H1 (cell line): ENCODE results near the gene TBX5. TPM values are rescaled to one million over a fixed set of nuclear protein-coding genes. Genes with fewer than 3 reads are reported as not detected.

ENCODE experiments used
- CTCF ChIA-PET: fragments of 300-600 bp; sonication (Branson Sonifier 250); formaldehyde crosslinking; loops from one replicate; lab custom pipeline; 2021; ENCODE audit not compliant: partially characterized antibody; lab: Charles Lee
- POLR2A ChIA-PET: fragments of 300-600 bp; sonication (Branson Sonifier 250); formaldehyde crosslinking; loops from one replicate; lab custom pipeline; 2021; ENCODE audit warnings: inconsistent platforms; ENCODE audit not compliant: partially characterized antibody; lab: Charles Lee
- DNase-seq, 2 experiments: peaks; one replicate each; pipeline versions ENCODE4 v3.0.0 to v3.0.0-alpha.2; 2010 to 2022; ENCODE audit warnings: low spot score in 2 of 2, low read depth in 1 of 2, mixed read lengths in 1 of 2
- FAIRE-seq: peaks from 2 replicates; lab custom pipeline; 2011; peaks lifted over from hg19 to GRCh38; lab: Jason Lieb, UNC
- H2AFZ ChIP-seq: 2 replicates; pipeline ENCODE4 v1.8.1; 2012; ENCODE audit warnings: low read length, inconsistent platforms
- H2AK5ac ChIP-seq: 2 replicates; pipeline ENCODE4 v1.6.1; 2013; ENCODE audit warnings: low read depth, low read length
- H2BK120ac ChIP-seq: replicated peaks from 2 replicates; pipeline ENCODE3; 2013; ENCODE audit warnings: low read depth, low read length, inconsistent platforms
- H2BK12ac ChIP-seq: 2 replicates; pipeline ENCODE4 v1.6.1; 2013; ENCODE audit warnings: low read depth, low read length
- H2BK15ac ChIP-seq: 2 replicates; pipeline ENCODE4 v1.6.1; 2013; ENCODE audit warnings: low read length
- H2BK20ac ChIP-seq: 2 replicates; pipeline ENCODE4 v1.6.1; 2013; ENCODE audit warnings: low read length
- H2BK5ac ChIP-seq: 2 replicates; pipeline ENCODE4 v1.6.1; 2013; ENCODE audit warnings: low read depth, low read length
- H3K14ac ChIP-seq: 2 replicates; pipeline ENCODE4 v1.6.1; 2013; ENCODE audit warnings: inconsistent platforms; ENCODE audit not compliant: insufficient read length
- H3K18ac ChIP-seq: 2 replicates; pipeline ENCODE4 v1.6.1; 2013; ENCODE audit warnings: low read length; ENCODE audit errors: extremely low read depth
- H3K23ac ChIP-seq: 2 replicates; pipeline ENCODE4 v1.6.1; 2013; ENCODE audit warnings: inconsistent platforms; ENCODE audit not compliant: insufficient read length
- H3K23me2 ChIP-seq: 2 replicates; pipeline ENCODE4 v1.6.1; 2013; ENCODE audit warnings: low read depth, low read length
- H3K27ac ChIP-seq: 2 replicates; pipeline ENCODE4 v1.6.1; 2011; ENCODE audit warnings: low read depth, low read length, inconsistent platforms
- H3K27me3 ChIP-seq, 4 experiments: replicated peaks in 1 of 4; 1 replicate in 1 of 4; 2 replicates in 3 of 4; pipeline versions ENCODE4 v1.6.1 to v1.8.1; 2011 to 2013; ENCODE audit warnings: low read length in 3 of 4, mild to moderate bottlenecking in 3 of 4, inconsistent platforms in 2 of 4, mixed read lengths in 2 of 4, moderate library complexity in 1 of 4; ENCODE audit not compliant: control insufficient read depth in 3 of 4, insufficient read depth in 3 of 4; ENCODE audit errors: extremely low read depth in 1 of 4
- H3K36me3 ChIP-seq, 4 experiments: 2 replicates each; pipeline versions ENCODE4 v1.6.1 to v1.8.1; 2011 to 2013; ENCODE audit warnings: mild to moderate bottlenecking in 4 of 4, low read length in 3 of 4, moderate library complexity in 2 of 4, control low read depth in 1 of 4, inconsistent platforms in 1 of 4; ENCODE audit not compliant: insufficient read depth in 4 of 4, control insufficient read depth in 2 of 4
- H3K4ac ChIP-seq: replicated peaks from 2 replicates; pipeline ENCODE3; 2013; ENCODE audit warnings: low read length, low read depth, mixed read lengths, inconsistent platforms; ENCODE audit not compliant: insufficient read length
- H3K4me1 ChIP-seq, 4 experiments: replicated peaks in 1 of 4; 1 replicate in 1 of 4; 2 replicates in 3 of 4; pipeline versions ENCODE4 v1.6.1 to v1.8.1; 2011 to 2013; ENCODE audit warnings: low read length in 3 of 4, inconsistent platforms in 2 of 4, mixed read lengths in 1 of 4; ENCODE audit not compliant: insufficient read depth in 4 of 4, control insufficient read depth in 3 of 4
- H3K4me2 ChIP-seq, 2 experiments: 2 replicates each; pipeline versions ENCODE4 v1.6.1 to v1.8.1; 2011 to 2013; ENCODE audit warnings: low read depth in 2 of 2, low read length in 2 of 2, control low read depth in 1 of 2, inconsistent platforms in 1 of 2, mild to moderate bottlenecking in 1 of 2; ENCODE audit not compliant: insufficient read depth in 1 of 2
- H3K4me3 ChIP-seq, 4 experiments: fragments of 200-600, 300-600 bp in 1 of 4; sonication (generic), shearing (Covaris generic), sonication (Bioruptor Twin) in 1 of 4; 2 replicates each; pipeline versions ENCODE4 v1.5.1 to v1.8.1; 2011 to 2016; ENCODE audit warnings: low read length in 4 of 4, low read depth in 3 of 4, control low read depth in 2 of 4, inconsistent platforms in 2 of 4, mild to moderate bottlenecking in 2 of 4, mixed read lengths in 1 of 4, moderate library complexity in 1 of 4; ENCODE audit not compliant: insufficient read depth in 2 of 4; ENCODE audit errors: extremely low read depth in 1 of 4
- H3K56ac ChIP-seq: replicated peaks from 2 replicates; pipeline ENCODE3; 2013; ENCODE audit warnings: low read depth, mild to moderate bottlenecking, mixed read lengths, low read length, inconsistent platforms; ENCODE audit not compliant: insufficient read length
- H3K79me1 ChIP-seq: 2 replicates; pipeline ENCODE4 v1.6.1; 2013; ENCODE audit warnings: low read depth, low read length, control low read depth
- H3K79me2 ChIP-seq, 2 experiments: 2 replicates each; pipeline versions ENCODE4 v1.6.1 to v1.8.1; 2012 to 2013; ENCODE audit warnings: low read length in 2 of 2, mild to moderate bottlenecking in 2 of 2, inconsistent platforms in 1 of 2; ENCODE audit not compliant: insufficient read depth in 2 of 2, control insufficient read depth in 1 of 2
- H3K9ac ChIP-seq, 4 experiments: replicated peaks in 1 of 4; 1 replicate in 1 of 4; 2 replicates in 3 of 4; pipeline versions ENCODE4 v1.6.1 to v1.8.1; 2011 to 2013; ENCODE audit warnings: low read depth in 3 of 4, low read length in 3 of 4, control low read depth in 2 of 4, mild to moderate bottlenecking in 2 of 4, moderate library complexity in 2 of 4, inconsistent platforms in 1 of 4; ENCODE audit errors: extremely low read depth in 1 of 4
- H3K9me3 ChIP-seq, 2 experiments: 2 replicates each; pipeline versions ENCODE4 v1.6.1 to v1.8.1; 2012 to 2013; ENCODE audit warnings: mild to moderate bottlenecking in 2 of 2, moderate library complexity in 2 of 2, control low read depth in 1 of 2, inconsistent platforms in 1 of 2, low read depth in 1 of 2, low read length in 1 of 2, mixed read lengths in 1 of 2; ENCODE audit not compliant: insufficient read depth in 2 of 2
- H4K20me1 ChIP-seq, 2 experiments: replicated peaks in 1 of 2; 2 replicates each; pipeline versions ENCODE3 to v1.8.1; 2011 to 2013; ENCODE audit warnings: inconsistent platforms in 2 of 2, low read length in 2 of 2, mild to moderate bottlenecking in 1 of 2; ENCODE audit not compliant: insufficient read depth in 2 of 2, control insufficient read depth in 1 of 2
- H4K5ac ChIP-seq: 2 replicates; pipeline ENCODE4 v1.6.1; 2013; ENCODE audit warnings: low read length, low read depth, mixed read lengths, inconsistent platforms; ENCODE audit not compliant: insufficient read length
- H4K8ac ChIP-seq: 2 replicates; pipeline ENCODE4 v1.8.0; 2013; ENCODE audit warnings: mild to moderate bottlenecking, moderate library complexity, low read length, inconsistent platforms; ENCODE audit not compliant: insufficient read depth; ENCODE audit errors: extremely low read depth
- H4K91ac ChIP-seq: replicated peaks from 2 replicates; pipeline ENCODE3; 2013; ENCODE audit warnings: low read length, mixed read lengths, inconsistent platforms; ENCODE audit not compliant: insufficient read length
- BACH1 ChIP-seq: IDR thresholded peaks from 2 replicates; pipeline ENCODE4 v1.6.1; 2012; ENCODE audit warnings: low read length, improper control_type of control experiment
- MAFK ChIP-seq: IDR thresholded peaks from 2 replicates; pipeline ENCODE4 v1.6.1; 2012; ENCODE audit warnings: low read depth, mild to moderate bottlenecking, improper control_type of control experiment, low read length
- SP2 ChIP-seq: IDR thresholded peaks from 2 replicates; pipeline ENCODE4 v1.6.1; 2012; ENCODE audit warnings: mild to moderate bottlenecking, low read length, inconsistent platforms
- WGBS, 2 experiments: shearing (Covaris generic) in 1 of 2; methylation state at CpG; one replicate each; pipeline versions ENCODE4 v1.1.6 to v1.1.7; 2013 to 2015; ENCODE audit warnings: low lambda C conversion rate in 2 of 2, mixed read lengths in 2 of 2, inconsistent platforms in 1 of 2, low coverage in 1 of 2, missing lambda C conversion rate in 1 of 2; ENCODE audit not compliant: insufficient replicate concordance in 2 of 2, insufficient coverage in 1 of 2, insufficient read length in 1 of 2; ENCODE audit errors: extremely low coverage in 1 of 2, missing lambda C conversion rate in 1 of 2; 5-methylcytosine and 5-hydroxymethylcytosine counted together
- polyA plus RNA-seq, 7 experiments: library from polyadenylated mRNA; depleted of rRNA in 3 of 7; stranded (reverse) in 5 of 7; unstranded in 2 of 7; fragments of >200 nt in 5 of 7; fragments of 200-250 nt in 2 of 7; gene quantifications; 1 replicate in 5 of 7; 2 replicates in 1 of 7; 4 replicates in 1 of 7; pipeline versions ENCODE4 v1.2.1 to v1.2.3, GENCODE V29; 2011 to 2013; ENCODE audit warnings: missing spikeins in 2 of 7, mixed read lengths in 2 of 7
- total RNA-seq: library from RNA; stranded (reverse); fragmentation: NEBNext Ultra II Directional; extraction: Animal tissue kit (Norgen Biotek cat#: 25700); gene quantifications from 2 replicates; pipeline ENCODE4 v1.2.1, GENCODE V29; 2021
- TF ChIP-seq, protein P1 (sequence below): IDR thresholded peaks from 2 replicates; pipeline ENCODE4 v1.6.1; 2011; ENCODE audit warnings: low read depth, mild to moderate bottlenecking, low read length; ENCODE audit not compliant: insufficient read depth
- TF ChIP-seq, protein P2 (sequence below): IDR thresholded peaks from 2 replicates; pipeline ENCODE4 v1.6.1; 2011; ENCODE audit warnings: low read length, improper control_type of control experiment

TBX5 gene
- total and polyA plus RNA-seq, 2 of the 8 experiments (the other 6 are each of a cell fraction or from before 2014, with no cell fraction given): 0.05 TPM; not detected in 1

DNA sequence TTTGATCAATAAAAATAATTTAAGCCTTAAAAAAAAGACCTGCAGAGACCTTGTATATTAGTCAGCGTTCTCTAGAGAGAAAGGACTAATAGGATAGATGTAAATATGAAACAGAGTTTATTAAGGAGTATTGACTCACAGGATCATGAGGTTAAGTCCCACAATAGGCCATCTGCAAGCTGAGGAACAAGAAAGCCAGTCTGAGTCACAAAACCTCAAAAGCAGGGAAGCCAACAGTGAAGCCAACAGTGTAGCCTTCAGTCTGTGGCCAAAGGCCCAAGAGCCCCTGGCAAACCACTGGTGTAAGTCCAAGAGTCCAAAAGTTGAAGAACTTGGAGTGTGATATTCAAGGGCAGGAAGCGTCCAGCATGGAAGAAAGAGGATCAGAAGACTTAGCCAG, 66.3 kb downstream of the TBX5 start:
- no peak overlapping the region for H3K23ac ChIP-seq
- H3K27me3 ChIP-seq: no peaks in the 10 kb centered on the region
- H2BK120ac ChIP-seq: no peak overlapping the region
- TF ChIP-seq BACH1 (no peak), MAFK (no peak), SP2 (no peak)
- TF ChIP-seq, protein P1, sequence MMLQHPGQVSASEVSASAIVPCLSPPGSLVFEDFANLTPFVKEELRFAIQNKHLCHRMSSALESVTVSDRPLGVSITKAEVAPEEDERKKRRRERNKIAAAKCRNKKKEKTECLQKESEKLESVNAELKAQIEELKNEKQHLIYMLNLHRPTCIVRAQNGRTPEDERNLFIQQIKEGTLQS: no peak
- TF ChIP-seq, protein P2, sequence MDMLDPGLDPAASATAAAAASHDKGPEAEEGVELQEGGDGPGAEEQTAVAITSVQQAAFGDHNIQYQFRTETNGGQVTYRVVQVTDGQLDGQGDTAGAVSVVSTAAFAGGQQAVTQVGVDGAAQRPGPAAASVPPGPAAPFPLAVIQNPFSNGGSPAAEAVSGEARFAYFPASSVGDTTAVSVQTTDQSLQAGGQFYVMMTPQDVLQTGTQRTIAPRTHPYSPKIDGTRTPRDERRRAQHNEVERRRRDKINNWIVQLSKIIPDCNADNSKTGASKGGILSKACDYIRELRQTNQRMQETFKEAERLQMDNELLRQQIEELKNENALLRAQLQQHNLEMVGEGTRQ: no peak
- peaks cover 2 to 7% (median 7%) of the 10 kb centered on the region in 4 experiments; a peak in 5 of 7 replicates for H3K4me1 ChIP-seq
- DNase-seq (no peak), FAIRE-seq (no peak)
- ChIA-PET POLR2A (no interaction called here), CTCF (interaction anchor here (3.1 kb wide), 1 partner anchor 16 kb away, joined by 8 read pairs; no protein-coding TSS in a partner anchor)
- H4K5ac ChIP-seq: no peak overlapping the region
- no peak overlapping the region for H3K27ac ChIP-seq
- no peak overlapping the region for H4K91ac ChIP-seq
- H3K23me2 ChIP-seq: no peaks in the 10 kb centered on the region
- no peak overlapping the region for H3K56ac ChIP-seq
- no peak overlapping the region for H4K8ac ChIP-seq
- H2BK15ac ChIP-seq: no peak overlapping the region
- 78% methylated on average over 2 of the region's 2 CpGs; no CpG with 5 or more reads in 1 of the 2 experiments for WGBS, 2 experiments
- H3K18ac ChIP-seq: no peak overlapping the region
- no peaks in the 10 kb centered on the region for H3K36me3 ChIP-seq
- no peak overlapping the region for H2AFZ ChIP-seq
- H3K4ac ChIP-seq: no peak overlapping the region
- H2BK12ac ChIP-seq: no peak overlapping the region
- H3K79me2 ChIP-seq: no peaks in the 10 kb centered on the region
- no peak overlapping the region for H2BK5ac ChIP-seq
- no peak overlapping the region for H3K14ac ChIP-seq
- H4K20me1 ChIP-seq: no peaks in the 10 kb centered on the region
- H2AK5ac ChIP-seq: no peak overlapping the region
- no peak overlapping the region for H3K9ac ChIP-seq
- H3K9me3 ChIP-seq: no peaks in the 10 kb centered on the region; a peak in 1 of 4 replicates
- no peak overlapping the region for H2BK20ac ChIP-seq
- H3K79me1 ChIP-seq: no peaks in the 10 kb centered on the region
- H3K4me3 ChIP-seq: no peak overlapping the region
- H3K4me2 ChIP-seq: no peak overlapping the region
